SW 1271 (cell line): ENCODE results near the gene STBD1.
"Not testable (repeated sequence)": the region's sequence is repeated elsewhere in the genome, so short reads cannot be mapped to it uniquely, and the experiment has no call there.

Source experiments
- DNase-seq, 2 experiments: peaks; one replicate each; lab custom pipeline; 2025; lab: John Stamatoyannopoulos, UW

The STBD1 gene

GRCh38 chr4:76322236-76322635 lies 15.7 kb downstream of the STBD1 start:
- DNase-seq, result no peak

- DNase-seq, result no peak
These were observed 18.5 kb downstream of the STBD1 start for GRCh38 chr4:76325072-76325471.

DNA sequence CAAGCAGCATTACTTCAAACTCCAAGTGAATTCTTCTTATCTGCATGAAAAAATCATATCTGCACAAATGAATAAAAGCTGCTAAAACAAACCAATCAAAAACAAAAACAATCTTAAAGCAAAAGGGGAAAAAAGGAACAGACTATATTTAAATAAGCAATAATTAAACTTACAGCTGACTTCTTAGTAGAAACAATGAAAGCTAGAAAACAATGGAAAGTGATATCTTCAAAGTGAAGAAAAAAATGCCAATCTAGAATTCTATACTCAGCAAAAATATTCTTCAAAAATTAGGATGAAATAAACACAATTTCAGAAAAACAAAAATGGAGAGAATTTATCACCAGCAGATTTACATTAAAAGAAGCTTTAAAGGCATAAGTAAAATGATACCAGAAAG lies 20.0 kb downstream of the STBD1 start:
- no peak for DNase-seq

DNA sequence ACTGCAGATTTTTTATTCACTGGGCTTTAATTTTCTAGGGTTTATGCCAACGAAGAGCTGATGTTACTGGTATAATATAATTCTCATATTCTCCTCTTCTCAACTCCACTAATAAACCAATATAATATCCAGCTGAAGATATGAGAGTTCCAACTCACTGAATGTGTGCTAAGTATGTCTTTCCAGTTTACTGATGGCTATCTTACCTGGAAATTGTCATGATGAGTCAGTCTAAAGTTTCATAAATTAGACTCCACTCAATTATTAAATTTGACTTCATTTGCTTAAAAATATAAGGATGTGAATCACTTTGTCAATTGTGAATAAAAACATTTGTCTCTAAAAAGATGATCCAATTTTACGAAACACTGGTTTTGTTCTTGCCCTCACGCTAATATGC lies 28.4 kb downstream of the STBD1 start:
- DNase-seq, result no peak

DNA sequence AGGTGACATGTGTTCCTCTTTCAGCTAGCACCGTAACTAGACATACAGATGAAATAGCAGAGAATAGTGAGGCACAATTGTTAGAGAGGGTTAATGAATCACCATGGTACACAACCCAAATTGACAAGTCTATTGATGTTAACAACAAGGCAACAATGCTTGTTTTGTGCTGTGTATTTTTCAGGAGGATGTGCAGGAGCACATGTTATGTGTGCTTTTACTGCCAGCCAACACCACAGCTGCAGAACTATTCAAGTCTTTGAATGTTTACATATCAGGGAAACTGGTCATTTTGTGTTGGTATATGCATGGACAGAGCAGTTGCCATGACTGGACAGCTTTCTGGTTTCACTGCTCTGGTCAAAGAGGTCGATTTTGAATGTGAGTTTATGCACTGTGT lies 32.8 kb downstream of the STBD1 start:
- no peak for DNase-seq

DNA sequence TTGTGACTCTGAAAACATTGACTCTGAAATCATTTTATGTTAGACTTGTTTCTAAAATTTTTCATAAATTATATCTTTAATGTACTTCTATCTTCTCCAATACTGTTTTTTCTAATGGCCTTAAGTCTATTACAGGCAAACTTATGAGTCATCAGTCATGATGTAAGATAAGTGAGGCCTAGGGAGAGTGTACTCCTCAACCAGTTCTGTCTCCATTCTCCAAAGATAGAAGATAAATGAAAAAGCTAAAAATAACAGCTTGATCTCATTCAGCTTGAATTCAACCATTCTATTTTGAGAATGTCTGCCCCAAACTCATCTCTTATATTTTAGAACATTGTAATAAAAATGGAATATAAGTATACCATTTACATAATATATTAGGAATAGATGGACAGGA lies 34.5 kb downstream of the STBD1 start:
- DNase-seq, result no peak

- no peak for DNase-seq
These were observed 35.7 kb downstream of the STBD1 start for GRCh38 chr4:76342191-76342590.

GRCh38 chr4:76342803-76343202 lies 36.3 kb downstream of the STBD1 start:
- DNase-seq, result no peak

DNA sequence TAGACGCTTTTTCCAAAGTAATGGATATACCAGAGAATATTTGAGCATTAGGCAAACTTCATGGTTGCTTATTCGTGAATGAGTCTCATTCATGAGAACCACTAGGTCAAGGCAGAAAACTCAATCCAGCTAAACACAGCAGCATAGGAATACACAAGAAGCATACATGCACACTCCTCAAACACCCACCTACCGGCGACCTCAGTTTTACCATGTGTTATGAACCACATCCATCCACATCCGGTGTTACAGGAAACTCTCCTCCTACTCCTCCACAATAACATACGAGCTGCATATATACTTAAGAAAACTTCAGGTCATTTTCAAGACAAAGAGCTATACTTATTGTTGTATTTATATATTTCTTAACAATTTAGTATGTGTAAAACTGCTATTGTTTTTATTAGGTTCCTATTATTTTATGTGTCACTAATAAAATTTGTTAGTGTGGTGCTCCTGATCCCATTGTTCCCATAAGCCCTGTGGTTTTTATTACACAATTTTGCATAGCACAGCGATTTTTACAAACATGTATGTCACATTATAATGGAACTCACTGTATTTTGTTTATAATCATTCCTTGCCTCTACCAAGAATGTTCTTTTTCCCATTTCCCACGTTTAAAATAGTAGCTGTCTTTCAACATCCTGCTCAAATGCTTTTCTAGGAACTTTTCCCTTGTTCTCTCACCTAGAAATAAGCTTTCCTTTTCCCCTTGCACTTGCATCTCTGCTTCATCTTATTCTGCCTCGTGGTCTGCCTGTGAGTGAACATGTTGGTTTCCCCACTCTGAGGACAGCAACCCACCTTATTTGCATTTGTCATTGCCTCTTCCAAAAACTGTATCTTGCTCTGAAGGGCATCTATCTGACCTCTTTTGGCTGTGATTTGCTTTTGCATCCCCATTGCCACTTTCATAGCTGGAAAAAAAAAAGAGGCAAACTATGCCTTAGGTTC lies 48.3 kb downstream of the STBD1 start:
- no peak for DNase-seq

- no peak for DNase-seq
These were observed 51.4 kb downstream of the STBD1 start for GRCh38 chr4:76357981-76358380.

GRCh38 chr4:76359881-76360466 lies 53.4 kb downstream of the STBD1 start:
- DNase-seq, result not testable (repeated sequence)
